GM19397 (cell line): ENCODE results near the gene IQSEC3.
"Not testable (repeated sequence)": the region's sequence is repeated elsewhere in the genome, so short reads cannot be mapped to it uniquely, and the experiment has no call there.

Source experiments
- ATAC-seq: cut with Tn5 transposase; IDR thresholded peaks from one replicate; pipeline ENCODE4 v1.9.1; 2021; ENCODE audit warnings: mild to moderate bottlenecking, moderate library complexity; ENCODE audit not compliant: unreplicated experiment

The IQSEC3 gene

GRCh38 chr12:66428-66781 lies at the start of gene IQSEC3:
Gene IQSEC3 (plus strand): TSS chr12:66767. CDS start chr12:66883, 116 bp downstream.
- not testable (repeated sequence) for ATAC-seq

DNA sequence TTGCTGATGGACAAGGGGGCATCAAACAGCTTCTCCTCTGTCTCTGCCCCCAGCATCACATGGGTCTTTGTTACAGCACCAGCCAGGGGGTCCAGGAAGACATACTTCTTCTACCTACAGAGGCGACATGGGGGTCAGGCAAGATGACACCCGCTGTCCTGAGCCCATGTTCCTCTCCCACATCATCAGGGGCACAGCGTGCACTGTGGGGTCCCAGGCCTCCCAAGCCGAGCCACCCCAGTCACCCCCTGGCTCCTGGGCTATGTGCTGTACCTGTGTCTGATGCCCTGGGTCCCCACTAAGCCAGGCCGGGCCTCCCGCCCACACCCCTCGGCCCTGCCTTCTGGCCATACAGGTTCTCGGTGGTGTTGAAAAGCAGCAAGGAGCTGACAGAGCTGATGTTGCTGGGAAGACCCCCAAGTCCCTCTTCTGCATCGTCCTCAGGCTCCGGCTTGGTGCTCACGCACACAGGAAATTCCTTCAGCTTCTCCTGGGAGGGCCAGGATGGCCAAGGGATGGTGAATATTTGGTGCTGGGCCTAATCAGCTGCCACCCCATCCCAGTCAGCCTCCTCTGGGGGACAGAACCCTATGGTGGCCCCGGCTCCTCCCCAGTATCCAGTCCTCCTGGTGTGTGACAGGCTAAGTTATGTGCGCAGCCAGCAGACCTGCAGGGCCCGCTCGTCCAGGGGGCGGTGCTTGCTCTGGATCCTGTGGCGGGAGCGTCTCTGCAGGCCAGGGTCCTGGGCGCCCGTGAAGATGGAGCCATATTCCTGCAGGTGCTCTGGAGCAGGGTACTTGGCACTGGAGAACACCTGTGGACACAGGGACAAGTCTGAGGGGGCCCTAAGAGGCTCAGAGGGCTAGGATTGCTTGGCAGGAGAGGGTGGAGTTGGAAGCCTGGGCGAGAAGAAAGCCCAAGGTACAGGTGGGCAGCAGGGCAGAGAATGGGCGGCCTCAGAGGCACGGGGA lies 48.9 kb upstream of the IQSEC3 start:
- ATAC-seq = not testable (repeated sequence)

DNA sequence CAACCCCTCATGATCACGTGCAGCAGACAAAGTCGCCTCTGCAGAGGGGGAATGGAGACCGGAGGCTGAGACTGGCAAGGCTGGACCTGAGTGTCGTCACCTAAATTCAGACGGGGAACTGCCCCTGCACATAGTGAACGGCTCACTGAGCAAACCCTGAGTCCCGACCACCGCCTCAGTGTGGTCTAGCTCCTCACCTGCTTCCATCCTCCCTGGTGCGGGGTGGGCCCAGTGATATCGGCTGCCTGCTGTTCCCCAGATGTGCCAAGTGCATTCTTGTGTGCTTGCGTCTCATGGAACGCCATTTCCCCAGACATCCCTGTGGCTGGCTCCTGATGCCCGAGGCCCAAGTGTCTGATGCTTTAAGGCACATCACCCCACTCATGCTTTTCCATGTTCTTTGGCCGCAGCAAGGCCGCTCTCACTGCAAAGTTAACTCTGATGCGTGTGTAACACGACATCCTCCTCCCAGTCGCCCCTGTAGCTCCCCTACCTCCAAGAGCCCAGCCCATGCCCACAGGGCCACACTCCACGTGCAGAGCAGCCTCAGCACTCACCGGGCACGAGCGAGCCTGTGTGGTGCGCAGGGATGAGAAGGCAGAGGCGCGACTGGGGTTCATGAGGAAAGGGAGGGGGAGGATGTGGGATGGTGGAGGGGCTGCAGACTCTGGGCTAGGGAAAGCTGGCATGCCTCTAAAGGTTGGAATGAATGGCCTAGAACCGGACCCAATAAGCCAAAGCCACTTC lies 47.6 kb upstream of the IQSEC3 start:
- not testable (repeated sequence) for ATAC-seq

- ATAC-seq = not testable (repeated sequence)
Measured at GRCh38 chr12:19906-20305, 46.7 kb upstream of the IQSEC3 start.

DNA sequence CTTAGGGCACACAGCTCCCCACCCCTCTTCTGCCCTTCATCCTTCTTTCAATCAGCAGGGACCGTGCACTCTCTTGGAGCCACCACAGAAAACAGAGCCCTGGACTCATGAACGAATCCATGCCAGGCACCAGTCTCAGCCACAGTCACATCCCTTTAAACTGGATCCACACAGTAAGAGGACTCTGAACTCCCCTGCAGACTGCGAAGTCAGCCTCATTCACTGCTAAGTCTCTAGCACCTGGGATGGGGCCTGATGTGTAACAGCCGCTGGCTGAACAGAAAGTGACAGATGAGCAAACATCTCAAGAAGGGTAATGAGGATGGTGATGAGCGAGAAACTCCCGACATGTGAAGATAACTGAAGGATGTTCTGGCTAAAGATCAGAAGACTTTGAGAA lies 45.8 kb upstream of the IQSEC3 start:
- no peak for ATAC-seq

- ATAC-seq = no peak
Measured at GRCh38 chr12:21301-22189, 45.0 kb upstream of the IQSEC3 start.

GRCh38 chr12:22190-22529 lies 44.4 kb upstream of the IQSEC3 start:
- no peak for ATAC-seq

- ATAC-seq = no peak
Measured at GRCh38 chr12:22530-23201, 43.9 kb upstream of the IQSEC3 start.

GRCh38 chr12:27904-28303 lies 38.7 kb upstream of the IQSEC3 start:
- ATAC-seq = not testable (repeated sequence)

DNA sequence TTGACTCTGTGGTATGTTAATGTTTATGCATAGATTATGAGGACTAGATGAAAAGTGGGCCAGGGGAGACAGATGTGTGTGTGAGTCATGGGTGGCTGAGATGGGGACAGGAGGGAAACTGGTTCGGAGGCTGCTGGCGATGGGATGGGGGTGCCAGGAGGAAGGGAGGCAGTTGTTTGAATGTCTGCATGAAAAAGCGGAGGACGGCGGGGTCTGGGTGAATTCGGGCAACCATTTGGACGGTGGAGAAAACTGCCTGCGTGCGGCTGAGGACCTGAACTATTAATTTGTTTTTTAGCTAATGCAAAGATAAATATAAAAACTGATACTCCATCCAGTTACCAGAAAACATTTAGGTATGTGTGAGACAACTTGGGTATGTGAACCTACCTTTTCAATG lies 27.8 kb upstream of the IQSEC3 start:
- not testable (repeated sequence) for ATAC-seq

- ATAC-seq = not testable (repeated sequence)
Measured at GRCh38 chr12:39555-40265, 26.9 kb upstream of the IQSEC3 start.

GRCh38 chr12:44352-44751 lies 22.2 kb upstream of the IQSEC3 start:
- not testable (repeated sequence) for ATAC-seq

DNA sequence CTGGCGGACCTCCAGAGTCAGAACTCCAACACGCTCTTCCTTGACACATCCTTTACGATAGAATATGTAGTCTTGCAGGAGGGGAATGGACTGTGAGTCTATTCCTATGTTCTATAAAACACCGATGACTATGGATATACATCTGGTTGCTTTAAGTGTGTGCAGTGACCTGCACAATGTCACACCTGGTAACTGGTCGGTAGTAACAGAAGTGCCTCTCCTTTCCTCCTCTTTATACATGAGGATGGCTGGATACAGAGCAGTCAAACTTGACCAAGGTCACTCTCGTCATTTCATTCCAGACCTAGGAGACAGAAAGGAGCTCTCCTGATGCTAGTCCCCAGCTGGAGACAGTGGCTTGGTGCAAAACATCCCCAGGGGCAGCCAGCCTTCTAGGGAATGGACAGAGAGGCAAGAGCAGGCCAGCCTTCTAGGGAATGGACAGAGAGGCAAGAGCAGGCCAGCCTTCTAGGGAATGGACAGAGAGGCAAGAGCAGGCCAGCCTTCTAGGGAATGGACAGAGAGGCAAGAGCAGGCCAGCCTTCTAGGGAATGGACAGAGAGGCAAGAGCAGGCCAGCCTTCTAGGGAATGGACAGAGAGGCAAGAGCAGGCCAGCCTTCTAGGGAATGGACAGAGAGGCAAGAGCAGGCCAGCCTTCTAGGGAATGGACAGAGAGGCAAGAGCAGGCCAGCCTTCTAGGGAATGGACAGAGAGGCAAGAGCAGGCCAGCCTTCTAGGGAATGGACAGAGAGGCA lies 21.2 kb upstream of the IQSEC3 start:
- ATAC-seq = not testable (repeated sequence)

DNA sequence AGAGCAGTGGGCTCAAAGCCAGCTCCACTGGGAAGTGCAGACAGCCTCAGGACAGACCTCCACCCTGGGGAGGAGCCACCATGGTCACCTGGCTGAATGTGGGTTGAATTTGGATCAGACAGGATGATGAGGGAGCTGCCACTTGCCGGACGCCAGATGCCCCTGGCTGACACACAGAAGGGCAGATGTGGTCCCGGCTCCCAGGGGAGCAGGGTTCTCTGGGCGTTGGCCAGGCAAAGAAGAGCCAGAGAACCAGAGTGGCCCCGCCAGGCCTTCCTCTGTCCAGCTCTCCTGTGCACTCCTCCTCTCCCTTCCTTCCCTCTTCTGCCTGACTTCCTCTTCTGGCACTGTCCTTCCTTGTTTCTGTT lies 20.6 kb upstream of the IQSEC3 start:
- ATAC-seq = not testable (repeated sequence)

DNA sequence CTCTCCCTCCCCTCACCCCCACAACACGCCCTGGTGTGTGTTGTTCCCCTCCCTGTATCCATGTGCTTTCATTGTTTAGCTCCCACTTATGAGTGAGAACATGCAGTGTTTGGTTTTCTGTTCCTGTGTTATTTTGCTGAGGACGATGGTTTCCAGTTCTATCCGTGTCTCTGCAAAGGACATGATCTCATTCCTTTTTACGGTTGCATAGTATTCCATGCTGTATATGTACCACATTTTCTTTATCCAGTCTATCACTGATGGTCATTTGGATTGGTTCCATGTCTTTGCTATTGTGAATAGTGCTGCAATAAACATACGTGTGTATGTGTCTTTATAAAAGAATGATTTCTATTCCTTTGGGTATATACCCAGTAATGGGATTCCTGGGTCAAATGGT lies 20.0 kb upstream of the IQSEC3 start:
- not testable (repeated sequence) for ATAC-seq

DNA sequence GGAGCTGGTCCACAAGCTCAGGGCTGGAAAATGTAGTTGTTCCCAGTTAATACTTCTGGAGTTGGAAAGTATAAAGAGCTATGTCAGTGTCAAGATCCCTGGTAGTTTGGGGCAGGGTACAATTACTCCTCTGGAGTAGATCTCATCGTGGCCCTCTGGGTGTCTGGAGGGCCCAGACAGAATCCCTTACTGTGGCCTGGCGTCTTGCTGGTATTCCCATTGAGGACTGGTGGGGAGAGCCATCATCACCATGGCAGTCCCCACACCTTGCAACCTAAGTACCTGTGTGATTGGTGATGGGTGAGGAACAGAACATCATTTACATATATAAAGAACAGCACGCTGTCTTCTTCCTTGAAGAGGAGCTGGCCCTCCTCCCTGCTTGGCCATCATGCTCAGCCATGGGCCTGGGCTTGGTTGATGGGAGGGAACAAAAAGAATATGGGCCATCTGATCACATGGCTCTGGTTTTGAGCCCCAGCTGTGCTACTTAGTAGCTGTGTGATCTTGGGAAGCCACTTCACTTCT lies 18.8 kb upstream of the IQSEC3 start:
- ATAC-seq = not testable (repeated sequence)

DNA sequence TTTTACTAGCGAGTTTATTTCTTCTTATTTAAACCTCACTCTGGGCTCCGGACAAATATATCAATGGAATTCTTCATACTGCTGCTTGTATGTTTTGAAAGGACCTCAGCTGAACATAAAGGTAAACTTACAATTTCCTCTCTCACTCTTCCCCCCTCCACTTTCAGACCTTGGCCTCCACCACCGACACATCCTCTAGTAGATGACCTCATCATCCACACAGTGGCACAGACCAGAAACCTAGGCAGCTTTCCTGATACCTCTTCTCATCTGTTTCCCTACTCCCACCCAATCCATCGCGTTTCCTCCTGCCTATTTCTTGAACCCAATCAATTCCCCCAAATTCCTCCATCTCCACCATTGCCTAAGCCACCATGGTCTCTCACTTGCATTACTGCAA lies 17.4 kb upstream of the IQSEC3 start:
- ATAC-seq = not testable (repeated sequence)

GRCh38 chr12:51087-51486 lies 15.5 kb upstream of the IQSEC3 start:
- not testable (repeated sequence) for ATAC-seq

- not testable (repeated sequence) for ATAC-seq
Measured at GRCh38 chr12:51962-52361, 14.6 kb upstream of the IQSEC3 start.
